Right lobe of liver (tissue), 6 donors: ENCODE data around the gene THRA. TPM values are rescaled to one million over a fixed set of nuclear protein-coding genes. Genes with fewer than 3 reads are reported as not detected.

Experiments used
- ATAC-seq, 4 donors: fragments of 200-7000 bp; cut with Tn5 transposase; one replicate each; pipeline ENCODE4 v1.9.1; 2020; ENCODE audit warnings: mild to moderate bottlenecking in 4 of 4, moderate library complexity in 4 of 4
- DNase-seq, 3 donors: peaks; one replicate each; pipeline ENCODE4 v3.0.0-alpha.2; 2020
- H3K27ac ChIP-seq, 3 donors: fragments of 200-600 bp; one replicate each; pipeline ENCODE4 v1.8.0; 2022
- H3K27me3 ChIP-seq, 2 donors: fragments of 200-600 bp; one replicate each; pipeline ENCODE4 v1.8.0; 2022
- H3K36me3 ChIP-seq, 4 donors: fragments of 200-600 bp; sonication (generic) in 1 of 4; one replicate each; pipeline versions ENCODE4 v1.5.1 to v1.8.0; 2017 to 2022; ENCODE audit warnings: control low read depth in 1 of 4
- H3K4me1 ChIP-seq, 4 donors: fragments of 200-600 bp; sonication (generic) in 1 of 4; one replicate each; pipeline versions ENCODE4 v1.5.1 to v1.8.0; 2017 to 2022; ENCODE audit warnings: control low read depth in 1 of 4
- H3K4me3 ChIP-seq, 3 donors: fragments of 200-600 bp; one replicate each; pipeline ENCODE4 v1.8.0; 2022
- H3K9me3 ChIP-seq, 4 donors: fragments of 200-600 bp; sonication (generic) in 1 of 4; one replicate each; pipeline versions ENCODE4 v1.5.1 to v1.8.0; 2017 to 2022; ENCODE audit warnings: control low read depth in 1 of 4
- POLR2A ChIP-seq: fragments of 450-650 bp; IDR thresholded peaks from one replicate; pipeline ENCODE4 v1.6.1; 2017; ENCODE audit warnings: antibody characterized with exemption, mild to moderate bottlenecking
- WGBS: methylation state at CpG from one replicate; pipeline ENCODE4 v1.1.6; 2018; ENCODE audit warnings: low coverage, low lambda C conversion rate; ENCODE audit not compliant: insufficient coverage; ENCODE audit errors: missing lambda C conversion rate; 5-methylcytosine and 5-hydroxymethylcytosine counted together
- intact Hi-C, 2 donors: fragments of 100-400 bp; cut with DNase I; formaldehyde crosslinking; loops; one replicate each; pipeline versions ENCODE4 v1.11.2 to v1.14.1; 2022
- total RNA-seq, 6 experiments: library from RNA; depleted of rRNA in 2 of 6; stranded (reverse); fragments of >200 nt in 2 of 6; fragmentation: NEBNext Ultra II Directional in 3 of 6; extraction: Animal tissue kit (Norgen Biotek cat#: 25700) in 3 of 6; gene quantifications; one replicate each; pipeline versions ENCODE4 v1.1.0 to v1.2.4, GENCODE V29; 2016 to 2023
- TF ChIP-seq, protein P1 (sequence below), 4 donors: fragments of 200-600 bp in 3 of 4; fragments of 450-650 bp in 1 of 4; IDR thresholded peaks; one replicate each; pipeline versions ENCODE4 v1.5.1 to v1.8.0; 2016 to 2022; ENCODE audit warnings: antibody characterized with exemption in 4 of 4, mild to moderate bottlenecking in 2 of 4
- donor health status: DM: no; HTN: yes; CAD: no.
- donor health status: DM: no; HTN: no; CAD: no.
- donor health status: DM: no; HTN: no; CAD: no.
- donor health status: DM: no; HTN: yes; CAD: no.
- donor health status: DM: no; HTN: yes; CAD: no.

The THRA gene
- total RNA-seq, 6 experiments from 2014 or later = 3.7 to 9.4 (median 7.7) TPM

- TF ChIP-seq POLR2A = no peak
- TF ChIP-seq, protein P1, sequence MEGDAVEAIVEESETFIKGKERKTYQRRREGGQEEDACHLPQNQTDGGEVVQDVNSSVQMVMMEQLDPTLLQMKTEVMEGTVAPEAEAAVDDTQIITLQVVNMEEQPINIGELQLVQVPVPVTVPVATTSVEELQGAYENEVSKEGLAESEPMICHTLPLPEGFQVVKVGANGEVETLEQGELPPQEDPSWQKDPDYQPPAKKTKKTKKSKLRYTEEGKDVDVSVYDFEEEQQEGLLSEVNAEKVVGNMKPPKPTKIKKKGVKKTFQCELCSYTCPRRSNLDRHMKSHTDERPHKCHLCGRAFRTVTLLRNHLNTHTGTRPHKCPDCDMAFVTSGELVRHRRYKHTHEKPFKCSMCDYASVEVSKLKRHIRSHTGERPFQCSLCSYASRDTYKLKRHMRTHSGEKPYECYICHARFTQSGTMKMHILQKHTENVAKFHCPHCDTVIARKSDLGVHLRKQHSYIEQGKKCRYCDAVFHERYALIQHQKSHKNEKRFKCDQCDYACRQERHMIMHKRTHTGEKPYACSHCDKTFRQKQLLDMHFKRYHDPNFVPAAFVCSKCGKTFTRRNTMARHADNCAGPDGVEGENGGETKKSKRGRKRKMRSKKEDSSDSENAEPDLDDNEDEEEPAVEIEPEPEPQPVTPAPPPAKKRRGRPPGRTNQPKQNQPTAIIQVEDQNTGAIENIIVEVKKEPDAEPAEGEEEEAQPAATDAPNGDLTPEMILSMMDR (IDR thresholded peaks at IDR 0.05) = no peak
- WGBS = 12% methylated on average over 12 of the region's 14 CpGs
- intact Hi-C loops = no loop called here
These were observed 6.4 kb downstream of the THRA start for GRCh38 chr17:40068917-40069750.

GRCh38 chr17:40069751-40070708 lies 7.3 kb downstream of the THRA start:
- TF ChIP-seq, protein P1 (IDR thresholded peaks at IDR 0.05) = no peak
- no peak for TF ChIP-seq POLR2A
- no peak overlapping the region for H3K4me3 ChIP-seq
- H3K9me3 ChIP-seq = no peaks in the 10 kb centered on the region
- no peak for DNase-seq
- intact Hi-C loops = loop anchor here in 1 of 2 donors (10.0 kb wide), 1 partner anchor 55 kb away; the partner anchor contains the start of gene CSF3
- no peaks in the 10 kb centered on the region for H3K36me3 ChIP-seq
- no peaks in the 10 kb centered on the region for H3K27me3 ChIP-seq
- H3K4me1 ChIP-seq = peaks cover 2 to 41% (median 20%) of the 10 kb centered on the region in 4 donors
- ATAC-seq = no peak
- peak overlapping the region in 1 of 3 donors; percentile 18 for H3K27ac ChIP-seq
- 71% methylated on average over 5 of the region's 14 CpGs for WGBS

More at GRCh38 chr17:40068917-40069750, 6.4 kb downstream of the THRA start:
- ATAC-seq = peak; percentile 61 to 79 (median 64)
- Histone ChIP-seq H3K9me3 (no peaks in the 10 kb centered on the region), H3K27ac (peak overlapping the region in 2 of 3 donors; percentile 12 to 18), H3K4me3 (peak overlapping the region; percentile 14 to 44 (median 28)), H3K4me1 (peaks cover 2 to 34% (median 18%) of the 10 kb centered on the region in 4 donors), H3K27me3 (no peaks in the 10 kb centered on the region), H3K36me3 (no peaks in the 10 kb centered on the region)
- peak; percentile 84 to 87 (median 85) for DNase-seq

DNA sequence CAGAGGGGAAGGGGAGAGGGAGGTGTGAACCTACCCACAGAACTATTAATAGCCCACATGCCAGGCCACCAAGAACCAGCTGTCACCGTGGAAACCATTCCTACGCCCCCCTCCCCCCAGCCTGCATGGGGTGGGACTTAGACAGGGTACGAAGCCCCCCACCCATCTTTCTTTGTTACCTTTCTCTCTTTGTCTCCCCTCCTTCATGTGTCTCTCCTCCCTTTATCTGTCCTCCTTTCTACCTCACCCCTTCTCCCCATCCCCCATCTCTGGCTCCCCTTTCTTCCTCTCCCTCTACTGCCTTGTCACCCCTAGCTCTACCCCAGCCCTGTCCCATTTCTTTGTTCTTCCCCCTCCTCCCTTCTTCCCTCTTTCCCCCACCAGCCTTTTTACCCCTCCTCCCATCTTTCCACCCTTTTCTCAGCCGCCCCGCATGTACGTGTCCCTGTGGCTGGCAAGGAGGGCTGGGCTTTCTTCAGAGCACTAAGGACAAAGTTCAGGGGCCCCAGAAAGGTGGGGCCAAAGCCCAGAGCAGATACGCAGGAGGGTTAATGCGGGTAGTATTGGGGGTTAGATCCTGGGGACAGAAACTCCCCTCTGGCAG lies 8.0 kb downstream of the THRA start:
- intact Hi-C loops = loop anchor here in 1 of 2 donors (10.0 kb wide), 1 partner anchor 56 kb away; the partner anchor contains the start of gene CSF3
- H3K36me3 ChIP-seq = no peaks in the 10 kb centered on the region
- no peaks in the 10 kb centered on the region for H3K9me3 ChIP-seq
- H3K4me1 ChIP-seq = peaks cover 2 to 47% (median 24%) of the 10 kb centered on the region in 4 donors
- DNase-seq (no peak), ATAC-seq (no peak)
- TF ChIP-seq, protein P1 (IDR thresholded peaks at IDR 0.05) = no peak
- no peak for TF ChIP-seq POLR2A
- H3K27me3 ChIP-seq = no peaks in the 10 kb centered on the region
- no peak overlapping the region for H3K4me3 ChIP-seq
- 42% methylated on average over 6 of the region's 8 CpGs for WGBS
- peak overlapping the region; percentile 22 to 40 (median 40) for H3K27ac ChIP-seq
